Osteoblast (primary cell): ENCODE data around the gene COMMD9. TPM values are rescaled to one million over a fixed set of nuclear protein-coding genes. Genes with fewer than 3 reads are reported as not detected.

Experiments
- DNase-seq: peaks from one replicate; pipeline ENCODE4 v3.0.0; 2011; ENCODE audit warnings: low spot score, mixed read lengths; ENCODE audit not compliant: insufficient read length; ENCODE audit errors: missing footprints
- H2AFZ ChIP-seq: 2 replicates; pipeline ENCODE4 v1.6.0; 2011; ENCODE audit warnings: mild to moderate bottlenecking, low read length
- H3K27ac ChIP-seq: 2 replicates; pipeline ENCODE4 v1.5.1; 2011; ENCODE audit warnings: mild to moderate bottlenecking, low read depth, low read length, moderate library complexity
- H3K27me3 ChIP-seq: 2 replicates; pipeline ENCODE4 v1.6.0; 2012; ENCODE audit warnings: mild to moderate bottlenecking, control low read depth, inconsistent platforms, low read length, moderate library complexity; ENCODE audit not compliant: insufficient read depth
- H3K36me3 ChIP-seq: 2 replicates; pipeline ENCODE4 v1.5.1; 2011; ENCODE audit warnings: mild to moderate bottlenecking, low read length, control low read depth, moderate library complexity; ENCODE audit not compliant: insufficient read depth
- H3K4me1 ChIP-seq: 2 replicates; pipeline ENCODE4 v1.5.1; 2011; ENCODE audit warnings: mild to moderate bottlenecking, low read length, control low read depth, moderate library complexity; ENCODE audit not compliant: insufficient read depth
- H3K4me2 ChIP-seq: 2 replicates; pipeline ENCODE4 v1.6.0; 2011; ENCODE audit warnings: mild to moderate bottlenecking, low read length; ENCODE audit not compliant: insufficient read depth
- H3K4me3 ChIP-seq: fragments of 200-600 bp; sonication (generic); 3 replicates; pipeline ENCODE4 v1.5.1; 2012; ENCODE audit warnings: mild to moderate bottlenecking, low read length, inconsistent platforms; ENCODE audit not compliant: insufficient read depth
- H3K79me2 ChIP-seq: 2 replicates; pipeline ENCODE4 v1.6.0; 2012; ENCODE audit warnings: mild to moderate bottlenecking, low read length, control low read depth, inconsistent platforms; ENCODE audit not compliant: insufficient read depth
- H3K9me3 ChIP-seq: 2 replicates; pipeline ENCODE4 v1.5.1; 2011; ENCODE audit warnings: low read depth, low read length, control low read depth
- H4K20me1 ChIP-seq: 2 replicates; pipeline ENCODE4 v1.6.0; 2012; ENCODE audit warnings: mild to moderate bottlenecking, low read length, control low read depth; ENCODE audit not compliant: insufficient read depth
- CTCF ChIP-seq: IDR thresholded peaks from 2 replicates; pipeline ENCODE4 v1.5.1; 2011; ENCODE audit warnings: mild to moderate bottlenecking, low read depth, low read length, moderate library complexity; ENCODE audit errors: extremely low read depth
- total RNA-seq: library from RNA; depleted of rRNA; stranded (reverse); fragments of >200 nt; gene quantifications from 2 replicates; pipeline ENCODE4 v1.2.3, GENCODE V29; 2012

Gene COMMD9
- total RNA-seq, 1 donor, result 52.5 TPM

GRCh38 chr11:36254713-36255112 is 34.5 kb downstream of the COMMD9 start:
- H3K4me2 ChIP-seq, result no peak overlapping the region
- no peaks in the 10 kb centered on the region for H4K20me1 ChIP-seq
- H3K4me3 ChIP-seq, result no peak overlapping the region
- no peaks in the 10 kb centered on the region for H3K9me3 ChIP-seq
- no peak overlapping the region for H2AFZ ChIP-seq
- no peak overlapping the region for H3K27ac ChIP-seq
- peaks cover 7% of the 10 kb centered on the region for H3K4me1 ChIP-seq
- H3K36me3 ChIP-seq, result no peaks in the 10 kb centered on the region
- no peak for DNase-seq
- no peak for TF ChIP-seq CTCF
- peaks cover 3% of the 10 kb centered on the region for H3K27me3 ChIP-seq
- H3K79me2 ChIP-seq, result no peaks in the 10 kb centered on the region

GRCh38 chr11:36253238-36253637 is 36.0 kb downstream of the COMMD9 start:
- H3K27me3 ChIP-seq, result peaks cover 2% of the 10 kb centered on the region
- no peak overlapping the region for H3K27ac ChIP-seq
- H3K4me3 ChIP-seq, result no peak overlapping the region
- H4K20me1 ChIP-seq, result no peaks in the 10 kb centered on the region
- no peak overlapping the region for H2AFZ ChIP-seq
- H3K4me2 ChIP-seq, result no peak overlapping the region
- DNase-seq, result no peak
- peaks cover 20% of the 10 kb centered on the region for H3K4me1 ChIP-seq
- no peaks in the 10 kb centered on the region for H3K36me3 ChIP-seq
- no peaks in the 10 kb centered on the region for H3K79me2 ChIP-seq
- no peaks in the 10 kb centered on the region for H3K9me3 ChIP-seq
- TF ChIP-seq CTCF, result no peak

- H3K27ac ChIP-seq, result no peak overlapping the region
- H3K4me2 ChIP-seq, result no peak overlapping the region
- no peaks in the 10 kb centered on the region for H3K36me3 ChIP-seq
- peaks cover 20% of the 10 kb centered on the region for H3K4me1 ChIP-seq
- H4K20me1 ChIP-seq, result no peaks in the 10 kb centered on the region
- H3K4me3 ChIP-seq, result no peak overlapping the region
- H3K79me2 ChIP-seq, result no peaks in the 10 kb centered on the region
- no peak overlapping the region for H2AFZ ChIP-seq
- H3K9me3 ChIP-seq, result no peaks in the 10 kb centered on the region
- H3K27me3 ChIP-seq, result peaks cover 7% of the 10 kb centered on the region
- DNase-seq, result no peak
- no peak for TF ChIP-seq CTCF
Observed at GRCh38 chr11:36251823-36252222, 37.4 kb downstream of the COMMD9 start.

- H4K20me1 ChIP-seq, result no peaks in the 10 kb centered on the region
- DNase-seq, result peak; percentile 71
- H3K4me1 ChIP-seq, result peaks cover 15% of the 10 kb centered on the region
- no peaks in the 10 kb centered on the region for H3K9me3 ChIP-seq
- H3K36me3 ChIP-seq, result no peaks in the 10 kb centered on the region
- H2AFZ ChIP-seq, result no peak overlapping the region
- no peaks in the 10 kb centered on the region for H3K79me2 ChIP-seq
- H3K4me2 ChIP-seq, result peak overlapping the region; percentile 59
- no peak for TF ChIP-seq CTCF
- peaks cover 11% of the 10 kb centered on the region for H3K27me3 ChIP-seq
- H3K27ac ChIP-seq, result peak overlapping the region; percentile 21
- peak overlapping the region; percentile 26 for H3K4me3 ChIP-seq
Observed at GRCh38 chr11:36249246-36249645, 40.0 kb downstream of the COMMD9 start.
